ENCODE results near the gene PIP5K1A. TPM values are rescaled to one million over a fixed set of nuclear protein-coding genes. Genes with fewer than 3 reads are reported as not detected.

Gene PIP5K1A
- total RNA-seq, 1 donor: 67.7 TPM

DNA sequence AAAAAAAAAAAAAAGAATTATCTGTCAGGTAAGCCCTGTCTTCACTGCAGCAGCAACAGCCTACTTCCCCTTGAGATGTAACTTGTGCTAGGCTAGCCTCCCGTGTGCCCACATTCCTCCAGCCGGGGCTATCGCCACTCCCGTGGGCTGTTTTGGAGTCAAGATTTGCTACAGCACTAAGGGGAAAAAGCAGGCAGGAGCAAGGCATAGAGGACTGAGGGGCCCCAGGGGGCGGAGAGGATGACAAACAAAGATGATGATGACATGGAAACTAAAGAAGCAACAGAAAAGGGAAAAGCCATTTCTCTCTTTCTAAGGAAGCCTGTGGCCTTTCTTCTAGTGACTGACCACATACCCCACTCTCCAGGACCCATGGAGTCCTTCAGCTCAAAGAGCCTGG, 40.0 kb upstream of the PIP5K1A start:
- Histone ChIP-seq H3K27me3 (ENCODE audit: insufficient read depth, low read length) (no peaks in the 10 kb centered on the region), H3K79me2 (ENCODE audit: insufficient read depth, low read length) (no peaks in the 10 kb centered on the region), H3K9me3 (ENCODE audit: low read depth, low read length) (no peaks in the 10 kb centered on the region), H3K36me3 (ENCODE audit: insufficient read depth, low read length) (peaks cover 32% of the 10 kb centered on the region), H3K27ac (ENCODE audit: low read depth, low read length) (no peak overlapping the region), H3K4me2 (ENCODE audit: insufficient read depth, low read length) (no peak overlapping the region), H2AFZ (ENCODE audit: low read length) (no peak overlapping the region), H3K4me3 (ENCODE audit: insufficient read depth, low read length) (no peak overlapping the region), H3K4me1 (ENCODE audit: insufficient read depth, low read length) (no peaks in the 10 kb centered on the region), H4K20me1 (ENCODE audit: insufficient read depth, low read length) (no peaks in the 10 kb centered on the region)
- DNase-seq (ENCODE audit: insufficient read length, low spot score, missing footprints): peak; percentile 23
- TF ChIP-seq, protein P1, sequence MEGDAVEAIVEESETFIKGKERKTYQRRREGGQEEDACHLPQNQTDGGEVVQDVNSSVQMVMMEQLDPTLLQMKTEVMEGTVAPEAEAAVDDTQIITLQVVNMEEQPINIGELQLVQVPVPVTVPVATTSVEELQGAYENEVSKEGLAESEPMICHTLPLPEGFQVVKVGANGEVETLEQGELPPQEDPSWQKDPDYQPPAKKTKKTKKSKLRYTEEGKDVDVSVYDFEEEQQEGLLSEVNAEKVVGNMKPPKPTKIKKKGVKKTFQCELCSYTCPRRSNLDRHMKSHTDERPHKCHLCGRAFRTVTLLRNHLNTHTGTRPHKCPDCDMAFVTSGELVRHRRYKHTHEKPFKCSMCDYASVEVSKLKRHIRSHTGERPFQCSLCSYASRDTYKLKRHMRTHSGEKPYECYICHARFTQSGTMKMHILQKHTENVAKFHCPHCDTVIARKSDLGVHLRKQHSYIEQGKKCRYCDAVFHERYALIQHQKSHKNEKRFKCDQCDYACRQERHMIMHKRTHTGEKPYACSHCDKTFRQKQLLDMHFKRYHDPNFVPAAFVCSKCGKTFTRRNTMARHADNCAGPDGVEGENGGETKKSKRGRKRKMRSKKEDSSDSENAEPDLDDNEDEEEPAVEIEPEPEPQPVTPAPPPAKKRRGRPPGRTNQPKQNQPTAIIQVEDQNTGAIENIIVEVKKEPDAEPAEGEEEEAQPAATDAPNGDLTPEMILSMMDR (IDR thresholded peaks at IDR 0.05; ENCODE audit: extremely low read depth, low read depth, low read length): no peak

DNA sequence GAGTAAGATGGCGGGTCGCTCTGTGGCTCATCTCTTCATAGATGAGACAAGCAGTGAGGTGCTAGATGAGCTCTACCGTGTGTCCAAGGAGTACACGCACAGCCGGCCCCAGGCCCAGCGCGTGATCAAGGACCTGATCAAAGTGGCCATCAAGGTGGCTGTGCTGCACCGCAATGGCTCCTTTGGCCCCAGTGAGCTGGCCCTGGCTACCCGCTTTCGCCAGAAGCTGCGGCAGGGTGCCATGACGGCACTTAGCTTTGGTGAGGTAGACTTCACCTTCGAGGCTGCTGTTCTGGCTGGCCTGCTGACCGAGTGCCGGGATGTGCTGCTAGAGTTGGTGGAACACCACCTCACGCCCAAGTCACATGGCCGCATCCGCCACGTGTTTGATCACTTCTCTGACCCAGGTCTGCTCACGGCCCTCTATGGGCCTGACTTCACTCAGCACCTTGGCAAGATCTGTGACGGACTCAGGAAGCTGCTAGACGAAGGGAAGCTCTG, 39.6 kb upstream of the PIP5K1A start:
- Histone ChIP-seq H3K4me3 (ENCODE audit: insufficient read depth, low read length) (no peak overlapping the region), H3K4me2 (ENCODE audit: insufficient read depth, low read length) (no peak overlapping the region), H2AFZ (ENCODE audit: low read length) (no peak overlapping the region), H3K79me2 (ENCODE audit: insufficient read depth, low read length) (no peaks in the 10 kb centered on the region), H3K27ac (ENCODE audit: low read depth, low read length) (no peak overlapping the region), H4K20me1 (ENCODE audit: insufficient read depth, low read length) (no peaks in the 10 kb centered on the region), H3K9me3 (ENCODE audit: low read depth, low read length) (no peaks in the 10 kb centered on the region), H3K36me3 (ENCODE audit: insufficient read depth, low read length) (peaks cover 30% of the 10 kb centered on the region), H3K27me3 (ENCODE audit: insufficient read depth, low read length) (no peaks in the 10 kb centered on the region), H3K4me1 (ENCODE audit: insufficient read depth, low read length) (no peaks in the 10 kb centered on the region)
- DNase-seq (ENCODE audit: insufficient read length, low spot score, missing footprints): no peak
- TF ChIP-seq, protein P1 (IDR thresholded peaks at IDR 0.05; ENCODE audit: extremely low read depth, low read depth, low read length): no peak

DNA sequence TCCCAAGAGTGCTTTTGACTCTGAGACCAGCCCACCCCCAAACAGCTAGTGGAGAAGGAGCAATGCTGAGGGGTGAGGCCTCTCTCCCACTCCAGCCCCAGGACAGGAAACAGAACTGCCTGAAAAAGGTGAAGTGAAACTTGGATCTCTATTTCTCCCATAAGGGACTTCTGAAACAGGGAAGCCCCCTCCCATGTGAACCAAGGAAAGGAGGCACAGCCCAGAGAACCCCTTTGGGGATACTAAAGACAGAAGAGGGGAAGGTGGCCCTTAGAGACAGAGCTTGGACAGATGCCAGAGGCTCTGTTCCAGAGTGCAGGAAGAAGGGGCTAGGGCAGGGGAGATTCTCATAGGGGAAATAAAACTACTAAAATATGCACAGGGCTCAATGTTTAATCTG, 39.0 kb upstream of the PIP5K1A start:
- peaks cover 4% of the 10 kb centered on the region for H3K4me1 ChIP-seq (ENCODE audit: insufficient read depth, low read length)
- TF ChIP-seq, protein P1 (IDR thresholded peaks at IDR 0.05; ENCODE audit: extremely low read depth, low read depth, low read length): no peak
- no peak overlapping the region for H3K27ac ChIP-seq (ENCODE audit: low read depth, low read length)
- peaks cover 27% of the 10 kb centered on the region for H3K36me3 ChIP-seq (ENCODE audit: insufficient read depth, low read length)
- peak; percentile 42 for DNase-seq (ENCODE audit: insufficient read length, low spot score, missing footprints)
- H2AFZ ChIP-seq (ENCODE audit: low read length): no peak overlapping the region
- no peak overlapping the region for H3K4me3 ChIP-seq (ENCODE audit: insufficient read depth, low read length)
- H3K79me2 ChIP-seq (ENCODE audit: insufficient read depth, low read length): peaks cover 5% of the 10 kb centered on the region
- no peak overlapping the region for H3K4me2 ChIP-seq (ENCODE audit: insufficient read depth, low read length)
- H4K20me1 ChIP-seq (ENCODE audit: insufficient read depth, low read length): no peaks in the 10 kb centered on the region
- no peaks in the 10 kb centered on the region for H3K27me3 ChIP-seq (ENCODE audit: insufficient read depth, low read length)
- H3K9me3 ChIP-seq (ENCODE audit: low read depth, low read length): no peaks in the 10 kb centered on the region

DNA sequence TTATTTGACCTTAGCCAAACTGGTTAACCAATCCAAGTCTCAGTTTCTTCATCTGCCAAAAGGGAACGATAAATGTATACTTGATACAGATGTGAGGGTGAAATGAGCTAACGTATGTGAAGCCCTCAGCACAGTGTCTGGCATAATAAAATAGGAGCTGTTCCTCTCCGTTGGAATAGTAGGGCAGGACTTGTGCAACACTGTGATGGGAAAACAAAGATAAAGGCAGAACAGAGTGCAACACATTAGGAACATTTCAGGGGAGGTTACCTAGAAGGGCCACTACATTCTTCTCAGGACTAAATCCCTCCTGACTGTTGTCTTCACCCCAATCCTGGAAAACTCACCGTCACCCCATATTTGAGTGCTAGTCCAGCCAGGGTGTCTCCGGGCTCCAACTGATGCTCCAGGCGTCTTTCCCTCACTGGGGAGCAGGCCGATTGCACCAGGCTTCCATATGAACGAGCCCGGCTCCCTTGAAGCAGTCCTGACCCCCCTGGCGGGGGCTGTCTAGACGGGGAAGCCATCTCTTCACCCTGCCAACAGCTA, 33.5 kb upstream of the PIP5K1A start:
- H3K4me2 ChIP-seq (ENCODE audit: insufficient read depth, low read length): peak overlapping the region; percentile 94
- H4K20me1 ChIP-seq (ENCODE audit: insufficient read depth, low read length): no peaks in the 10 kb centered on the region
- H3K9me3 ChIP-seq (ENCODE audit: low read depth, low read length): no peaks in the 10 kb centered on the region
- H2AFZ ChIP-seq (ENCODE audit: low read length): peak overlapping the region; percentile 93
- DNase-seq (ENCODE audit: insufficient read length, low spot score, missing footprints): peak; percentile 87
- H3K4me1 ChIP-seq (ENCODE audit: insufficient read depth, low read length): peaks cover 22% of the 10 kb centered on the region
- peaks cover 28% of the 10 kb centered on the region for H3K79me2 ChIP-seq (ENCODE audit: insufficient read depth, low read length)
- TF ChIP-seq, protein P1 (IDR thresholded peaks at IDR 0.05; ENCODE audit: extremely low read depth, low read depth, low read length): no peak
- H3K36me3 ChIP-seq (ENCODE audit: insufficient read depth, low read length): peaks cover 33% of the 10 kb centered on the region
- peak overlapping the region; percentile 67 for H3K27ac ChIP-seq (ENCODE audit: low read depth, low read length)
- H3K4me3 ChIP-seq (ENCODE audit: insufficient read depth, low read length): peak overlapping the region; percentile 81
- H3K27me3 ChIP-seq (ENCODE audit: insufficient read depth, low read length): no peaks in the 10 kb centered on the region

Measured in osteoblast (primary cell).